ENCODE measurements around the gene NDST4. TPM values are rescaled to one million over a fixed set of nuclear protein-coding genes. Genes with fewer than 3 reads are reported as not detected.

The NDST4 gene
- polyA plus RNA-seq, 1 donor (not counting 4 experiments of a cell fraction or from before 2014, with no cell fraction given): not detected

- TF ChIP-seq, protein P1, sequence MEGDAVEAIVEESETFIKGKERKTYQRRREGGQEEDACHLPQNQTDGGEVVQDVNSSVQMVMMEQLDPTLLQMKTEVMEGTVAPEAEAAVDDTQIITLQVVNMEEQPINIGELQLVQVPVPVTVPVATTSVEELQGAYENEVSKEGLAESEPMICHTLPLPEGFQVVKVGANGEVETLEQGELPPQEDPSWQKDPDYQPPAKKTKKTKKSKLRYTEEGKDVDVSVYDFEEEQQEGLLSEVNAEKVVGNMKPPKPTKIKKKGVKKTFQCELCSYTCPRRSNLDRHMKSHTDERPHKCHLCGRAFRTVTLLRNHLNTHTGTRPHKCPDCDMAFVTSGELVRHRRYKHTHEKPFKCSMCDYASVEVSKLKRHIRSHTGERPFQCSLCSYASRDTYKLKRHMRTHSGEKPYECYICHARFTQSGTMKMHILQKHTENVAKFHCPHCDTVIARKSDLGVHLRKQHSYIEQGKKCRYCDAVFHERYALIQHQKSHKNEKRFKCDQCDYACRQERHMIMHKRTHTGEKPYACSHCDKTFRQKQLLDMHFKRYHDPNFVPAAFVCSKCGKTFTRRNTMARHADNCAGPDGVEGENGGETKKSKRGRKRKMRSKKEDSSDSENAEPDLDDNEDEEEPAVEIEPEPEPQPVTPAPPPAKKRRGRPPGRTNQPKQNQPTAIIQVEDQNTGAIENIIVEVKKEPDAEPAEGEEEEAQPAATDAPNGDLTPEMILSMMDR (optimal IDR thresholded peaks at IDR 0.05 in 1 of 3, IDR thresholded peaks at IDR 0.05 in 1 of 3, conservative IDR thresholded peaks at IDR 0.05 in 1 of 3; ENCODE audit: extremely low read depth in 1 of 3, insufficient read depth in 2 of 3, low read length in 3 of 3): no peak
- no peak for TF ChIP-seq EZH2 (IDR thresholded peaks at IDR 0.05; ENCODE audit: low read length)
- dilution Hi-C loops (cut with MboI; ENCODE audit: extremely low pct_ligation_motif_present, low sequenced_read_pairs): no loop called here
Observed at GRCh38 chr4:115128037-115128436, 14.6 kb upstream of the NDST4 start.

DNA sequence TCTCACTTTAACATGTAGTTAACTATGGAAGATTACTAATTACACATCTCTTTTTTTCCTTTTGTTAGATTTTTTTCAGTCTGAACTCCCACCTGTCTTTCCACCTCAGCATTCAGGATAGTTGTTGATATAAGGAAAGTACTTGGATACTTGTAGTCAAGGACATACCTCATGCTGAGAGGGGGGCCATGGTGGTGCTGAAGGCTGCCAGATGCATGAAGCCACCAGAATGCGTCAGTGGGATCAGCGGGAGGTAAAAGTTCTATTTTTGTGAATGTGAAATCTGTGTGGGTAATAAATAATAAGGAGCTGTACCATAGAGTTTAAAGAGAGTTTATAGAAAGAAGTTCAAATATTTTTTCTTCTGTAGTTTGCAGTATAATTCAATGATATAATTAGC, 13.1 kb upstream of the NDST4 start:
- Histone ChIP-seq H4K20me1 (ENCODE audit: control insufficient read depth, extremely low read depth, insufficient read depth, low read length) (no peaks in the 10 kb centered on the region), H3K4me2 (ENCODE audit: control insufficient read depth, extremely low read depth, insufficient read depth, low read depth, low read length) (no peak overlapping the region), H3K9ac (ENCODE audit: control insufficient read depth, extremely low read depth, insufficient read depth, low read length) (no peak overlapping the region), H3K27ac (ENCODE audit: control insufficient read depth, insufficient read depth, low read length) (no peak overlapping the region), H3K27me3 (ENCODE audit: control insufficient read depth, extremely low read depth, insufficient read depth, low read length) (no peaks in the 10 kb centered on the region), H3K4me1 (ENCODE audit: control insufficient read depth, extremely low read depth, insufficient read depth, low read length) (no peaks in the 10 kb centered on the region), H2AFZ (ENCODE audit: control insufficient read depth, low read length) (no peak overlapping the region), H3K36me3 (ENCODE audit: control insufficient read depth in 2 of 2, extremely low read depth in 1 of 2, insufficient read depth in 2 of 2, low read length in 2 of 2) (no peaks in the 10 kb centered on the region), H3K79me2 (ENCODE audit: control insufficient read depth, insufficient read depth, low read length) (no peaks in the 10 kb centered on the region), H3K4me3 (ENCODE audit: control insufficient read depth in 2 of 3, extremely low read depth in 1 of 3, insufficient read depth in 2 of 3, low read depth in 1 of 3, low read length in 3 of 3) (no peak overlapping the region), H3K9me1 (ENCODE audit: control insufficient read depth, extremely low read depth, insufficient read depth, low read length) (no peaks in the 10 kb centered on the region), H3K9me3 (ENCODE audit: control insufficient read depth, low read depth, low read length) (no peaks in the 10 kb centered on the region)
- DNase-seq (ENCODE audit: low read depth, low spot score): no peak
- FAIRE-seq: no peak
- TF ChIP-seq, protein P1 (optimal IDR thresholded peaks at IDR 0.05 in 1 of 3, IDR thresholded peaks at IDR 0.05 in 1 of 3, conservative IDR thresholded peaks at IDR 0.05 in 1 of 3; ENCODE audit: extremely low read depth in 1 of 3, insufficient read depth in 2 of 3, low read length in 3 of 3): no peak
- no peak for TF ChIP-seq EZH2 (IDR thresholded peaks at IDR 0.05; ENCODE audit: low read length)
- dilution Hi-C loops (cut with MboI; ENCODE audit: extremely low pct_ligation_motif_present, low sequenced_read_pairs): no loop called here

More at GRCh38 chr4:115128037-115128436, 14.6 kb upstream of the NDST4 start:
- H3K9me3 ChIP-seq (ENCODE audit: control insufficient read depth, low read depth, low read length): no peaks in the 10 kb centered on the region
- H3K9me1 ChIP-seq (ENCODE audit: control insufficient read depth, extremely low read depth, insufficient read depth, low read length): no peaks in the 10 kb centered on the region
- H3K4me2 ChIP-seq (ENCODE audit: control insufficient read depth, extremely low read depth, insufficient read depth, low read depth, low read length): no peak overlapping the region
- no peak overlapping the region for H3K4me3 ChIP-seq (ENCODE audit: control insufficient read depth in 2 of 3, extremely low read depth in 1 of 3, insufficient read depth in 2 of 3, low read depth in 1 of 3, low read length in 3 of 3)
- H4K20me1 ChIP-seq (ENCODE audit: control insufficient read depth, extremely low read depth, insufficient read depth, low read length): no peaks in the 10 kb centered on the region
- no peak for FAIRE-seq
- H3K27me3 ChIP-seq (ENCODE audit: control insufficient read depth, extremely low read depth, insufficient read depth, low read length): no peaks in the 10 kb centered on the region
- no peak for DNase-seq (ENCODE audit: low read depth, low spot score)
- no peaks in the 10 kb centered on the region for H3K36me3 ChIP-seq (ENCODE audit: control insufficient read depth in 2 of 2, extremely low read depth in 1 of 2, insufficient read depth in 2 of 2, low read length in 2 of 2)
- no peak overlapping the region for H3K9ac ChIP-seq (ENCODE audit: control insufficient read depth, extremely low read depth, insufficient read depth, low read length)
- no peaks in the 10 kb centered on the region for H3K4me1 ChIP-seq (ENCODE audit: control insufficient read depth, extremely low read depth, insufficient read depth, low read length)
- no peak overlapping the region for H3K27ac ChIP-seq (ENCODE audit: control insufficient read depth, insufficient read depth, low read length)
- H3K79me2 ChIP-seq (ENCODE audit: control insufficient read depth, insufficient read depth, low read length): no peaks in the 10 kb centered on the region
- no peak overlapping the region for H2AFZ ChIP-seq (ENCODE audit: control insufficient read depth, low read length)

All from keratinocyte (primary cell).